SHP77 (cell line): Measurements from ENCODE around the gene TMEM175.

Experiments
- DNase-seq, 2 experiments: peaks; one replicate each; lab custom pipeline; 2025; lab: John Stamatoyannopoulos, UW

TMEM175 gene

GRCh38 chr4:946517-947471 lies 14.5 kb downstream of the TMEM175 start:
- DNase-seq: no peak

GRCh38 chr4:947491-947971 lies 15.3 kb downstream of the TMEM175 start:
- DNase-seq: no peak

GRCh38 chr4:948101-948935 lies 16.1 kb downstream of the TMEM175 start:
- DNase-seq: no peak

GRCh38 chr4:948936-949300 lies 16.7 kb downstream of the TMEM175 start:
- no peak for DNase-seq

GRCh38 chr4:949656-950055 lies 17.4 kb downstream of the TMEM175 start:
- DNase-seq: no peak

GRCh38 chr4:950136-951020 lies 18.1 kb downstream of the TMEM175 start:
- DNase-seq: no peak

- no peak for DNase-seq
Observed at GRCh38 chr4:951186-951585, 18.9 kb downstream of the TMEM175 start.

GRCh38 chr4:951594-952468 lies 19.6 kb downstream of the TMEM175 start:
- DNase-seq: no peak

- no peak for DNase-seq
Observed at GRCh38 chr4:952881-953573, 20.8 kb downstream of the TMEM175 start.

- DNase-seq: no peak
Observed at GRCh38 chr4:953574-953915, 21.3 kb downstream of the TMEM175 start.

- DNase-seq: no peak
Observed at GRCh38 chr4:954211-955020, 22.2 kb downstream of the TMEM175 start.

GRCh38 chr4:955161-955921 lies 23.1 kb downstream of the TMEM175 start:
- no peak for DNase-seq

GRCh38 chr4:955931-956381 lies 23.7 kb downstream of the TMEM175 start:
- DNase-seq: no peak

GRCh38 chr4:956531-957230 lies 24.4 kb downstream of the TMEM175 start:
- no peak for DNase-seq

GRCh38 chr4:957231-957580 lies 24.9 kb downstream of the TMEM175 start:
- DNase-seq: no peak

- no peak for DNase-seq
Observed at GRCh38 chr4:957581-958313, 25.5 kb downstream of the TMEM175 start.

GRCh38 chr4:958314-958665 lies 26.0 kb downstream of the TMEM175 start:
- no peak for DNase-seq
